ENCODE measurements around the gene LOXL3.

The LOXL3 gene

DNA sequence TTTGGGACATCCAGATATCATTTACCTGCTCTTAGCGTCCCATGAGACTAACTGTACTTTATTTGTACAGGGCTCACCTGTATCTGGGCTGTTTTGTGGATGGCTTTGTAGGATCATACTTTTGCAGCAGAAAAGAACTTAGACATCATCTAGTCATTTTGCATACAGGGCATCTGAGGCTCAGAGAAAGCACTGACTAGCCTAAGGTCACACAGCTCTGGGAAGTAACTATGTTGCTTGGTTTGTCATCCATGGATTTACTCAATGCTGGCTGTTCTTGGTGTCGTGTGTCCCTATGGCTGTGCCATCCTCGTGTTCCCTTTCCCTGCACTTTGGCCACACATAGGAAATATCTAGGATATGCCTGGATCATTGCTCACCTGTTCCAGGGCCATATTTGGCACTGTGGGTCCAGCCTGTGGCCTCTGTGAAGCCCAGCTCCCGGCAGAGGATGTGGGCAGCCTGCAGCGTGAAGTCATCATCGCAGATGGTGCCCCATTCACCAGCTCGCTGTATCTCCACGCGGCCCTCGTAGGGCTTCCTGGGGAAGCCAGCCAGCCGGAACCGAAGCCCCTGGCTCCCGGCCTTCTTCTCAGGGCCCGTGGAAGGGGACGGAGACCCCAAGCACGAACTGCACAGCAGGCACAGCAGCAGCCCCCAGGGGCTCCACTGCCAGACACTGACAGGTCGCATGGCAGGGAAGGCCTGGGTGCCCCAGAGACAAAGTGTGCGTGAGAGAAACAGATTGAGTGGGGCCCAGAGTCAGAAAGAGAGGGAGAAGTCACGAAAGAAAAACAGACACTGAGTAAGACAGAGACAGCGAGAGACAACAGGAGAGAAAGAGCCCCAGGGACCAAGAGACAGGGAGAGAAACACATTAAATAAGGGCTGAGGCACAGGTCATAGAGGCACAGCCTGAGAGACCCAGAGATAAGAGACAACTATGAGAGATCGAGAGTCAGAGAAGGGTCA lies 1.5 kb downstream of the LOXL3 start:
- DNase-seq, result no peak

DNA sequence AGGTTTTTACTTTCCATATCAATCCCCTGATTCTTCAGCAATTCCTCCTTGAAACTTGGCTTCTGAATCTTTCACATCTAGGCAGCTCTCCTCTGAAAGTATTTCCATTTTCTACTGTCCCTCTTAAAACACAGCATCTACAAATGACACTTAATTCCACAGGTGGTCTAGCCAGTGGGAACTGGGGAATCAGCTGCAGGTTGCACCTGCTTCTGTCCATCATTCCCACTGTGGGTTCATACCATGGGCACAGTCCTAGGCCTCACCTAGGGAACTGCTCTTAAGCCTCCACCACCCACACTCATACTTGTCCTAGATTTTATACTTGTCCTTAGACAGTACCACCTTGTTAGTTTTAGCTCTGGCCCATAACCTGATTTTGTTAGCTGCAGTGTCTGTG lies 2.2 kb downstream of the LOXL3 start:
- no peak for DNase-seq

- no peak for DNase-seq
Measured at GRCh38 chr2:74550231-74550630, 3.5 kb downstream of the LOXL3 start.

DNA sequence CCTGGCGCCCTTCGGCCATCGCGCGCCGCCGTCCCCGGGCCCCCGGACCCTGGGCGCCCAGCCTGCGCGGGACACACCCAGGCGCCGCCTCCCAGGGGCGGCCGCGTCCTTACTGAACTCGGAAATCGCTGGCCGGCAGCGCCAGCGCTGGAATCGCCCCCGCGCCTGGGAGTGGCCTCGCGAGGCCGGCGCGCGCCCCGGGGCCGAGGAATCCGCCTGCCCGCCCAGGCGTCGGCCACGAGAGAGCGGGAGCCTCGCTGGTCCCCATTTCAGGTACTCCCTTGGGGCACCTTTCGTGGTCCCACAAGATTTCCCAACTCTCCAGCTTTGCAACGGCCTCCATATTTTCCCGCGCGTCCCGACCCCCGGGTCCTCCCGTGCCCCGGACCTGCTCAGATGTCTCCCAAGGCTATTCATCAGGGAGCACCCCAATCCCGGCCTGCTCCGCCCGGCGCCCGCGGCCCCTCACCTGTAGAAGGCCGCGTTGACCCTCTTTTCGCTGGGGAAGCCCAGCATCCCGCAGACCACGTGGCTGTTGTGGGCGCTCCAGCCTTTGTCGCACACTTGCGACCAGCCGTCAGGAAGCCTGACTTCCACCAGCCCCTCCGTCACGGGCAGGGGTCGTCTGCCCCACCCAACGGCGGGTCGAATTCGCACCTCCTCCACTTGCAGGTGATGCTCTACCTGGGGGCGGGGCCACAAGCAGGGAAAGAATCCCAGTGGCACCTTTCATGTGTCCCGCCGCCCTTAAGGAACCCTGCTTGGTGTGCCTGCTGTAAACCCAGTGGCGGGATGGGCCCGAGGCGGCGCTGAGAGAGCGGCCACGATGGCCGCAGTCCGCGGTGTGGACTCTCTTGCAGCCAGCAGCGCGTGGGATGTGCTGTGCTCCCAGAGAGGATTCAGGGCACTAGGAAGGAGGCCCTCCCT lies 4.6 kb downstream of the LOXL3 start:
- no peak for DNase-seq

DNA sequence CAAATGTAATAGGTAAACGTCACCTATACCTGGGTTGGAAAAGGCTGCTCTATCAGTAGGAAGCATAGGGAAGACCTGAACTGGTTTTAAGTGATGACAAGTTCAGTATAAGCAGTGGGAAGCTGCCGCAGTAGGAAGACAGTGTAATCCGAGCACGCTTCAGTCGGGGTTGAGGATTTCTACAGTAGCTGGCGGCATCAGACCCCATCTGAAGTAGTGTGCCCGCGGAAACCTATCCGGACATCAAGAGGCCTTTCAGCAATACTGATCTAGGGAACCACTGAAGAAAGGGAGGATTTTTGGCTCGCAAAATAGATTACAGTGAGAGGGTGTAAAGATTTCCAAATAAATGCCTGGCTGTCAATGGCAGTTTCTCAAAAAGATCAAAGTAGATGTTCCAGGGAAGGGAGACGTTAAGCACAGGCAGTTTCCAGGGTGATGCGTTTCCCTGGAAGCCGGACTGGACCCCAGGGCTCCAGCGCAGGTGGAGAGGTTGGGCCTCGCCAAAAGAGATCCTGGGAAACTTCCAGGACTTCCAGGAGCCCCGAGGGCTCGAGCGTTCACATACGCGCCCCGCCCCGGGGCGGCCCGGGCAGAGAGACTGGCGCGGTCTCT lies 5.3 kb downstream of the LOXL3 start:
- no peak for DNase-seq

- no peak for DNase-seq
Measured at GRCh38 chr2:74546004-74546403, 7.7 kb downstream of the LOXL3 start.

- DNase-seq, result no peak
Measured at GRCh38 chr2:74544634-74545033, 9.1 kb downstream of the LOXL3 start.

- DNase-seq, result no peak
Measured at GRCh38 chr2:74542978-74543377, 10.8 kb downstream of the LOXL3 start.

DNA sequence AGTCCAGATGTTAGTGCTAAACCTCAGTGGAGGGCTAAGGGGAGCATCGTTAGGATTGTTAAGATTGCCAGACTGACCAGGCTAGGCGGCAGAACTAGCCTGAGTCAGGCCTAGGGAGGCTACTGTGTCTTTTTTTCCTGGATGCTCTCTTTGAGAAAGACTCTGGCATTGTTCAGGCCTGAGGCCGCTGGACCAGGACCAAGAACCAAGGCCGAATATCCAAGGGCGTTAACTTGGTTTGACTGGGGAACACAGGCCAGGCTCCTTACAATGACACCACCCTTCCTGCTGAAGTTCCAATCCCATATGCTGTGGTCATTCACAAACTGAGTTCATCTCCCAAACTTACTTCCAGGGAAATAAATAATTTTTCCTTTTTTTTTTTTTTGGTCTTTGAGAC lies 13.5 kb downstream of the LOXL3 start:
- no peak for DNase-seq

GRCh38 chr2:74538881-74539339 lies 14.8 kb downstream of the LOXL3 start:
- no peak for DNase-seq

DNA sequence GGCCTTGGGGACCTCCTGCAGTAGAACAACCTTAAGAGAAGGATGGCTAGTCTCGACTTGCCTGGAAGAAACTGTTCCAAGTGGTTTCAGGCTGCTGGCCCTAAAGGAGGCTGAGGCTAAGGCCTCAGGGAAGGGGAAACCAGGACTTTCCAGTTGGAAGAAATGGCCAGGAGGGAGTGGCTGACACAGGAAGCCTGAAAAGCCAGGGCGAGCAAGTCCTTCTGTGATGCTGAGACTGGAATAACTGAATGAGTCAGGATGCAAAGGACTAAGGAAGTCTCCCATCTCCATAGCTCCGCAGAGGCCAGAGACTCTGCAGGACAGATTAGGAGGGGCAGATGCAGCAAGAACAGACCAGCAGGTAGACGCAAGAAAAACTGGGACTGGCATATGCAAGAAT lies 16.6 kb downstream of the LOXL3 start:
- no peak for DNase-seq

- DNase-seq, result no peak
Measured at GRCh38 chr2:74536166-74536950, 17.4 kb downstream of the LOXL3 start.

GRCh38 chr2:74535440-74535965 lies 18.2 kb downstream of the LOXL3 start:
- no peak for DNase-seq

DNA sequence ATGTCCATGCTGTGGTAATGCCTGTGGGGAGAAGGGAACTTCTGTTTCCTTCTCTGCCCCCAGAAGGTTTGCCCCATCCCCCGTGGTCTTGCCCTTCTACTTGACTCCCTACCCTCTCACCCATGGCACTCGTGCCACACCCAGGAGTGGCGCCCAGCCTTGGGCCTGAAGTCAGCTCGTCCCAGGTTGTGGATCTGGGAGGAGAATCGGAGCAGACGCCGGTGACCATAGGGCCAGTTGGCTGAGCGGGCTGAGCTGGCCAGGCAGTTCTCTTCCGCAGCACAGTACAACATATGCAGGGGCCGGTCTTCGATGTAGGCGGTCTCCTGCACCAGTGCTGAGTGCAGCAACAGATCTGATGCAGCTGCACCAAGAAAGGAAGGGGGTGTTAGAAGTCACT lies 19.3 kb downstream of the LOXL3 start:
- no peak for DNase-seq

- no peak for DNase-seq
Measured at GRCh38 chr2:74533464-74533863, 20.3 kb downstream of the LOXL3 start.

- peak in 1 of 2 donors; percentile 59 for DNase-seq
Measured at GRCh38 chr2:74532222-74532621, 21.5 kb downstream of the LOXL3 start.

- no peak for DNase-seq
Measured at GRCh38 chr2:74531666-74532065, 22.1 kb downstream of the LOXL3 start.

DNA sequence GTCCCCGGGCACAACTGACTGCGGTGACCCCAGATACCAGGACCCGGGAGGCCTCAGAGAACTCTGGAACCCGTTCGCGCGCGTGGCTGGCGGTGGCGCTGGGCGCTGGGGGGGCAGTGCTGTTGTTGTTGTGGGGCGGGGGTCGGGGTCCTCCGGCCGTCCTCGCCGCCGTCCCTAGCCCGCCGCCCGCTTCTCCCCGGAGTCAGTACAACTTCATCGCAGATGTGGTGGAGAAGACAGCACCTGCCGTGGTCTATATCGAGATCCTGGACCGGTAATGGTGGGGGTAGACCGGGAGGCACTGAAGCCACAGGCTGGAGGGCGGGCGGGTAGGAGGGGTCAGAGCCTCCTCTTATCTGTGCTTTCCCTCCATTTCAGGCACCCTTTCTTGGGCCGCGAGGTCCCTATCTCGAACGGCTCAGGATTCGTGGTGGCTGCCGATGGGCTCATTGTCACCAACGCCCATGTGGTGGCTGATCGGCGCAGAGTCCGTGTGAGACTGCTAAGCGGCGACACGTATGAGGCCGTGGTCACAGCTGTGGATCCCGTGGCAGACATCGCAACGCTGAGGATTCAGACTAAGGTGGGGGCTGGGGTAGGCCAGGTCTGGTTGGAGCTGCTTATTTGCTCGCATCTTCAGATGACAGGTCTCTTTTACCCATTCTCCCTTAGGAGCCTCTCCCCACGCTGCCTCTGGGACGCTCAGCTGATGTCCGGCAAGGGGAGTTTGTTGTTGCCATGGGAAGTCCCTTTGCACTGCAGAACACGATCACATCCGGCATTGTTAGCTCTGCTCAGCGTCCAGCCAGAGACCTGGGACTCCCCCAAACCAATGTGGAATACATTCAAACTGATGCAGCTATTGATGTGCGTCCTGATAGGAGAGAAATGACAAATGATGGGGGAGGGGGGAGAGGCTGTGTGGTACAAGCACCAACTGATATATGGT lies 23.2 kb downstream of the LOXL3 start:
- DNase-seq, result peak; percentile 66 to 70

DNA sequence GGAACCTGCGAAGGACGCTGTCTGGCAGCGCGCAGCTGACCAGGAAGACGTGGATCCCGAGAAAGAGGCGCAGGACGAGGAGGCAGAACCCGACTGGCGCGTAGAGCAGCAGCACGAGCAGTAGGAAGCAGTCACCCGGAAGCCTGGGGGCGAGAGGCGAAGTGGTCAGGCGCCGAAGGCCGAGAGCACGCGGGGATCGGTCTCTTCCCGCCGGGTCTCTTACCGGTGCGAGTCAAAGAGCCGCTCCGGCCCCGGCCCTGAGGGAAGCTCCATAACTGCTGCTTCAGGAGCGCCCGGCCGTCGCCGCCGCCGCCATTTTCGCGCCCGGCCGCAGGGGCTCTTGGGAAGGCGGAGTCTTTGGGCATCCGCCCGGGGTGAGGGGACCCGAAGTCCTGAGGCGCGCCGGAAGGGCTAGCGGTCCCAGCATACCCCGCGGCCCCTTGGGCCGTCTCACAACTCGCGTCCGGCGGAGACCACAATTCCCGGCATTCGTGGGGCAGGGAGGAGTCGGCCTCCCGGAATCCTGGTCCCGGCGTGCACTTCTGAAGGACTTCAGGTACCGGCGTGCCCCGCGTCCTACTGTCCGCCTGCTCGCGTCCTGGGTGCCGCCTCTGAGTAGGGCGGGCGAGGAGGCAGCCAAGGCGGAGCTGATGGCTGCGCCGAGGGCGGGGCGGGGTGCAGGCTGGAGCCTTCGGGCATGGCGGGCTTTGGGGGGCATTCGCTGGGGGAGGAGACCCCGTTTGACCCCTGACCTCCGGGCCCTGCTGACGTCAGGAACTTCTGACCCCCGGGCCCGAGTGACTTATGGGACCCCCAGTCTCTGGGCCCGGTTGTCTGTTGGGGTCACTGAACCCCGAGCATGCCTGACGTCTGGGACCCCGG lies 24.1 kb downstream of the LOXL3 start, which contains the start of the genes AUP1 and HTRA2:
Gene AUP1, minus strand, starts transcription at position 350 of the 882 bp plus-strand sequence. Its CDS starts 77 bp downstream, at position 273.
Gene HTRA2, plus strand, starts transcription at position 577 of the 882 bp plus-strand sequence. Its CDS starts 74 bp downstream, at position 651.
- peak; percentile 89 to 94 for DNase-seq

Measured in CD4-positive, alpha-beta T cell treated with Interleukin-1 beta for 1 hour (primary cell).